Mucosa of gallbladder (tissue), 1 donor: Measurements from ENCODE around the gene CCDC34. TPM values are rescaled to one million over a fixed set of nuclear protein-coding genes. Genes with fewer than 3 reads are reported as not detected.
A peak's percentile ranks its signal among the peaks of the same experiment; 100 is the strongest.
"Not testable (repeated sequence)": the region's sequence is repeated elsewhere in the genome, so short reads cannot be mapped to it uniquely, and the experiment has no call there.

Experiments used
- DNase-seq: peaks from one replicate; pipeline ENCODE4 v3.0.0-alpha.2; 2020; ENCODE audit warnings: low spot score
- total RNA-seq: library from RNA; stranded (reverse); gene quantifications from one replicate; pipeline ENCODE4 v1.2.1, GENCODE V29; 2021
- donor health status: DM: no; HTN: no; CAD: no.

Gene CCDC34
- total RNA-seq, 1 donor from 2014 or later: 7.6 TPM

DNA sequence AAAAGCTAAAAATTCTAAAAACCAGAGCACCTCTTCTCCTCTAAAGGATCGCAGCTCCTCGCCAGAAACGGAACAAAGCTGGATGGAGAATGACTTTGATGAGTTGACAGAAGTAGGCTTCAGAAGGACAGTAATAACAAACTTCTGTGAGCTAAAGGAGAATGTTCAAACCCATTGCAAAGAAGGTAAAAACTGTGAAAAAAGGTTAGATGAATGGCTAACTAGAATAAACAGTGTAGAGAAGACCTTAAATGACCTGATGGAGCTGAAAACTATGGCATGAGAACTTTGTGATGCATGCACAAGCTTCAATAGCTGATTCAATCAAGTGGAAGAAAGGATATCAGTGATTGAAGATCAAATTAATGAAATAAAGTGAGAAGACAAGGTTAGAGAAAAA is 40.8 kb downstream of the CCDC34 start:
- not testable (repeated sequence) for DNase-seq

DNA sequence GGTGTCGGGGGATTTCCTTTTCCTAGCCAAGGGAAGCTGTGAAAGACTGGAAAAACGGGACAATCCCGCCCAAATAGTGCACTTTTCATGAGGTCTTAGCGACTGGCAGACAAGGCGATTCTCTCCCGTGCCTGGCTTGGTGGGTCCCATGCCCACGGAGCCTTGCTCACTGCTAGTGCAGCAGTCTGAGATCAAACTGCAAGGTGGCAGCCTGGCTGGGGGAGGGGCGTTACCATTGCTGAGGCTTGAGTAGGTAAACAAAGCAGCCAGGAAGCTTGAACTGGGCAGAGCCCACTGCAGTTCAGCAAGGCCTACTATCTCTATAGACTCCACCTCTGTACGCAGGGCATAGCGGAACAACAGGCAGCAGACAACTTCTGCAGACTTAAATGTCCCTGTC is 41.7 kb downstream of the CCDC34 start:
- DNase-seq: not testable (repeated sequence)

DNA sequence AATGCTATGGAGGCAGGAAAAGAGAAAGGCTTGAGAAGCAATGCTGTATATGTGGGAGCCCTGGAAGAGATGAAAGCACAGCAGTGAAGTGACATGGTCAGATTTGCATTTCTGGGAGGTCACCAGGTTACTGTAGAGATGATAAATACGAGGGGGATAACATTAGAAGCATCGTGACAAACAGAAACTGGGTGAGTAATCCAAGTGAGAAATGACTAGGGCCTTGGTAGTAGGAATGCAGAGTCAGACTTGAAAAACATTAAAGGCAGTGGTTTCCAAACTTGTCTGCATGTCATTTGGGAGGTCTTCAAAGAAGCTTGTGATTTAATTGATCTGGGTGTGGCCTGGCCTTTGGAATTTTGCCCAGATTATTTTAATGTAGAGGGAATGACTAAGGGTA is 43.9 kb downstream of the CCDC34 start:
- no peak for DNase-seq

DNA sequence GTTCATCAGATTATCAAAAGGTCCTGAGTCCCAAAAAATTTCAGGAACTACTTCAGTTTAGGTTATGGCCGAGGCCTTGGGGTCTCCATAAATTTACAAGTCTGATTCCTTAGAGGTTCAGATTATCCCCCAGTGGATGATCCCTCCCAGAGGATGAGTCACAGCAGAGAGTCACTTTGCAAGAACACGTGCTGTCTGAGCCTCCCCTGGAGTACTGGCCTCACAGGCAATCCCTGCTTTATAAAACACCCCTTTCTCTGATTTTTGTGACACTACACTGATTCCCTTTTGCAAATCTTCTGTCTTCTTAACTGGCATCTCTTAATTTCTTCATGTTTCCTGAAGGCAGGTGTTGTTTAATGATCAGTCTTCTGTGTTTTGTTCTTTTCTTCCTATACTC is 45.3 kb downstream of the CCDC34 start:
- DNase-seq: no peak

DNA sequence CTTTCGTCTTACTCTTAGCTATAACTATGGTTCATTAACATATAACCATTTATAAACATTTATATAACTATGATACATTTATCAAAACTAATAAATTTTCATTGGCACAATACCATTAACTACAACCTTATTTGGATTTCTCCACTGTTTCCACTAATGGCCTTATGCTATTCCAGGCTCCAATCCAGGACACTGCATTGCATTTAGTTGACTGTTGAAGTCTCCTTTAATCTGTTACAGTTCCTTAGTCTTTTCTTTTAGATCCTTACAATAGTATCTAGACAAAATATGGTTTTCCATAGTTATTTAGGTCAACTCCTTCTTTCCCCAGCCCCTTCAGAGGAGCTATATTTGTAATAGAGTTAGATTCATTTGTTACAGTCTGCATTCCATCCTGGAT is 47.2 kb downstream of the CCDC34 start:
- DNase-seq: no peak

DNA sequence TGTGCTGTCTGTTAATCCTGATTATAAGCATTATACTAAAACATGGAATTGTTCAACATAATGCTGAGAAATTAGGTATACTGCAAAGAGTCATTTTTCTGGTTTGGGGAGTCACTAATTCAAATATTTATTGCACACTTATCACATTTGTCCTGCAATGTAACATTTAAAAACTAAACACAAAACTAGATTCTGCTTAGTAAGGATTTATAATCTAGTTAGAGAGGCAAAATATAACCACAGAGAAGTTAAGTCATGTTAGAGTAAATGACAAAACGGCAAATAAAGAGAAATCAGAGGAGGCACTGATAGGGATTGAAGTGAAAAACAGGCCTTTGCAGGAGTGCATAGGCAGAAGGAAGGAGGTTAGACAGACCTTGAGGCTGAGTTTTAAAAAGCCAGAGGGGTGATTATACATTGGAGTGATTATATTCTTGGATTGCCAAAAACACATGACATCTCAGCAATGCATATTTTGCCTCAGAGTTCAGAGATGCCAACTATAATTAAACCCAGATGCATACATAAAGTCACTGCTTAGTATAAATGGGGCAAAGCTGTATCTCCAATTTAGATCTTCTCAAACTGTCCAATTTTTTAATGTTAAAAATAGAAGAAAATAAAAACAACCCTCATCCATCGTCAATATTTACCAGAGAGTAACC is 49.7 kb downstream of the CCDC34 start:
- DNase-seq: no peak

DNA sequence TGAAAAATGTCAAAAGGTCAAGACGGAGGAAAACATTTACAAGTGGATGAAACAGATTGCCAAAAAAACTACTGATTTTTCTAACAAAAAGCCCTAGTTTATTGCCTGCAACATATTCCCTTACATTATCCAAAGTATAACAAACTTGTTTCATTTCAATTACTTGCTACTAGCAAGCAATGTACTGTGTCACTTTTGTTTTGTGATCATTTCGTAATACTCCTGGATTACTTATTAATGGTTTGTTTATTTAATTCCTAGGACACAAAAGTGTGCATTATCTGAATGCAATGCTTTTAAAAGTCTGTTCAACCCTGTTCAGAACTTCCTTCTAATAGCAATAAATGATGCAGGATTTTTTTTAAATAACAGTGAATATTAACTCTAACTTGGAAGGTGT is 50.9 kb downstream of the CCDC34 start:
- no peak for DNase-seq

DNA sequence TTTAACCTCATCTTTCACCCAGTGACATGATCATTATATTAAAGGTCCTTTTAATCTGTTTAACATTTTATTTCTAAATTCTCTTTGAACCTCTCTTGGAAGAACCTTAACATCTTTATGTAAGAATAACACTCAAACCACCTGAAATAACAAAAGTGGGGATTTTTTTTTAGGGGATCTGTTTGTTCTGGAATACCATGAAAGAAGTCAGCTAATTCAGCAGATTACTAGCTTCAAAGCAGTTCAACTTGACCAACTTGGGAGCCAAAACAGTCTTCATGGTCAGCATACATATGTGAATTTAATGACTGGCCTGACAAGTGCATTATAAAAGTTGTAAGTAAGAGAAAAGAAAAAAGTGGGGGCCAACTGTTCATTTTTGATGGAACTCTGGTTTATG is 52.3 kb downstream of the CCDC34 start:
- DNase-seq: no peak

DNA sequence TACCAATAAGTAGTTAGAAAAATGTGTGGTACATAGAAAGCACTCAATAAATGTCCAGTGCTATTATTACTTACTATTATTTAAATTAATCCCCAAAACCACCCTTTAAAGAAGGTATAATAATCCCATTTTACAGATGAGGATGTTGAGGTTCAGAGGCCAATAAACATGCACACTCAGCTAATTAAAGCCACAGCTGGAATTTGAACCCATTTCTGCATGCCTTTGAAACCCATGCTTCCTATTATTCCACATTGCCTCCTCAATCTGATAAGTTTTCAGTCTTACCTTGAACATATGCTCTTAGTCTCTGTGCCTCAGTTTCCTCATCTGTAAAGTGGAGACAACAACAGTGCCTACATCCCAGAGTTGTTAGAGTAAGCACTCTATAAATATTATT is 52.8 kb downstream of the CCDC34 start:
- DNase-seq: no peak

DNA sequence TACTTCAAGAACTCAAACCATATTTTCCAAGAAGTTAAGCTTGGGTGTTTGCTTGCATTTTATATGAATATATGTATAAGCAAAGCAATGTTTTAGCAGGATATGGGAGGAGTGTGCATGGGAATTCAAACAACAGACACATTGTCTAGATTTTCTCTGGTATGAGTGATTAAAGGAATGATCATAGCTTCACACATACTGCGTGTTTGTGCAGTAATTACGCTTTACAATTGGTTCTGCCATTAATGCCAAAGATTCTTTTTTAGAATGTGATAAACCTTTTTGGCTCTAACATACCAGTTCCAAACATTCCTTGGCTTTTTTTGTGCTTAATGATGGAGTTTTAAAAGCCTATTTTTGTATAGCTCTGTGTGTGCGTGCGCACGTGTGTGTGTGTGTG is 54.0 kb downstream of the CCDC34 start:
- no peak for DNase-seq

DNA sequence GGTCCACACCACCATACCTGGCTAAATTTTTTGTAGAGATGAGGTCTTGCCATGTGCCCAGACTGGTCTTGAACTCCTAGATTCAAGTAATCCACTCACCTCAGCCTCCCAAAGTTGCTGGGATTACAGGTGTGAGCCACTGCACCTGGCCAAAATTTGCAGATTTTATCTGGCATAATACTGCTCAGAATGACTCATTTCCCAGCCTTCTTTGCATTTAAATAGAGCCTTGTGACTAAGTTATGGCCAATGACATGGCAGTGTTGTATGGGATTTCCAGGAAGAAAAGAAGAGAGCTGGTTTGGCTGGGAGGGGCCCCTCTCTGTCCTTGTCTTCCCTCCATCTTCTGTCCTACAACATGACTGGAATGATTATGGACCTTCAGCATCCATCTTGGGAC is 55.8 kb downstream of the CCDC34 start:
- DNase-seq: no peak

DNA sequence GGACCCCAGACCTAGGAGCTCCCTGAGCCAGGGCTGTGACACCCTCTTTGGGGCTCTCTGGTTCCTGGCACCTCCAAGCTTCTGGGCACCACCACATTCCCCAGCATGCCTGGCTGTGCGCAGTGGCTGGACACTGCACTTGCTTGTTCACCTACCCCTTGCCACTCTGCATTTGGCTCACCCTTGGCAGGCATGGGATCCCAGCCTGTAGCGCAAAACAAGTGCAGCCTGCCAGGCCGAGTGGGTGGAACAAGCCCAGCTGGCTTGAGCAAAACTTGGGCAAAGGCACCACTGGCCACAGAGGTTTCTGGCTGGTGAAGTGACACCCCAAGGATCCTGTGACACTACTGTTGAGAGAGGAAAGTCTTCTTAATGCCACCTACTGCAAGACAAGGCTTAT is 57.3 kb downstream of the CCDC34 start:
- DNase-seq: no peak

DNA sequence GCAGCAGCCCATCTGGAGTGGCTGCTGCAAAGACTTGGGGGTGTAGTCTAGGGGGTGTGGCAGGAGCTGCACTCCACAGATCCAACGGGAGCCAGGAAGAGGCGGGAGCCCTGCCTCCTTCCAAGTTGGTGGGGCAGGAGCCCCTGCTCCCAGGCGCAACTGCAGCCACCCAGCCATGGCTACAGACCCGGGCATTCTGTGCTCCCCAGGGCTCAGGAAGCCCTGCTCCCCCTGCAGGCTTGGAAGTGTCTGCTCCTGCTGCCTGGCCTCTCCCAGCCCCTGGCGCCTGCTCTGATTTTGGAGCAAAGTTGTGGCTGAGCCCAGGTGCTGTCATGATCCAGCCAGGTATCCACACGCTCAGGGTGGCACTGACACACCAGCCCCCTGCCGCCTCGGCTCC is 58.5 kb downstream of the CCDC34 start:
- no peak for DNase-seq

DNA sequence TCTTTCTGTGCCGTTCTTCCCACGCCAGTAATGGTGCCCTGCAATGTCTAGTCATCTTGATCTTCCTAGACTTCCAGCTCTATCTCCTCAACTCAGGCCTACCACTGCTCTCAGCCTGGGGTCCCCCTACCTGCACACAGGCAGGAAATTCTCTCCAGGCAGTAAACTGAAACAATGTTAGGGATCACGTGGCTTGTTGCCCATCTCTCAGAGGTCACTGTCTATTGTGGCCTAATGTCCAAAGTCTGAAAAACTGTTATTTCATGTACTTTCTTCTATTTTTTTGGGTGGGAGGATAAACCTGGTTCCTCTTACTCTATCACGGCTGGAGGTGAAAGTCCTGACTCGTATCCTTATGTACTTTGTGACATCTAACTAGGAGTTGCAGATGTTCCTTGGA is 59.1 kb downstream of the CCDC34 start:
- DNase-seq: no peak

DNA sequence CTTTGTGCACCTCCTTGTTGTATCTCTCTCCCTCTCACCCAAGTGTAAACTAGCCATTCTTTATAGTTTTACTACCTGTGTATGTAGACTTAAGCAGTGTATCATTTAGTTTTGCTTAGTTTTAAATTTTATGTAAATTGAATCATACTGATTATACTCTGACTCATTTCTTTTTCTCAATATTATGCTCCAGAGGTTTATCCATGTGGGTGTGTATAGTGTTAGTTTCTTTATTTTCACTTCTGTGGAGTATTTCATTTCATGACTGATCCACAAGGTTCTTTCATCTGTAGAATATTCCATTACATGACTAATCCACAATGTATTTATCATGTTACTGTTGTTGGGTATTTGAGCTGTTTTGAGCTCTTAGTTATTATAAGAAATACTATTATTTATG is 62.0 kb downstream of the CCDC34 start:
- no peak for DNase-seq

DNA sequence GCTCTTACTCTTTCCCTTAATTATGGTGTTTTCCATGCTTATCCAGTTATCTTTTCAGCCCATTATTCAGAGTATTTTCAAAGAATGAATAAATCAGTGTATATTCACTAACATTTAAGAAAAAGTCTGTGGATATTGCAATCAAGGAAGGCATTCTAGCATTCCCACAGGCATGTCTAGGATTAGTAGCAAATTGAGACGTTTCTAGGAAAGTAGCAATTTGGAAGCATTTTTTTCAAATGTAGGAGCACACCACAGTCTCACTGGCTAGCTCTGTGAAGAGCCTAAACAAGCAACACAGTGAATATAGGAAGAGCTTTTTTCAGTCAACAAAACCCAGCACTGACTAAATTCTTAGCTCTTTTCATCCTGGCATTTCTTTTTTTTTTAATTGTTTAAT is 65.4 kb downstream of the CCDC34 start:
- no peak for DNase-seq

DNA sequence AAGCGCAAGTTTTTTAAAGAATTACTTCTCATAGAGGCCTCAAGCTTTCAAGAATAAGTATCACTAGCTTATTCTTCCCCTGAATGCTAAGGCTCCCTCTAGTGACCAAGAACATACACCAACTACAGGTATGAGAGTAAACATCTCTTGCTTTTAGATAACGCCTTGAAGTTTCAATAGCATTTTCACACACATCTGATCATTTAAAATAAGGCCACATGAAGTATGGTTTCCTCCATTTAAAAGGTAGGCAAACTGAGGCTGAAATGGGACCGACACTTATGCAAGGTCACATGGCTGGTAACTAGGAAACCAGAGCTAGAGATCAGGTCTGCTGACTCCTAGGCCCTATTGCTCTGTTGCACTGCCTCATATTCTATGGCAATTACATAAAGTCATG is 66.5 kb downstream of the CCDC34 start:
- DNase-seq: no peak

DNA sequence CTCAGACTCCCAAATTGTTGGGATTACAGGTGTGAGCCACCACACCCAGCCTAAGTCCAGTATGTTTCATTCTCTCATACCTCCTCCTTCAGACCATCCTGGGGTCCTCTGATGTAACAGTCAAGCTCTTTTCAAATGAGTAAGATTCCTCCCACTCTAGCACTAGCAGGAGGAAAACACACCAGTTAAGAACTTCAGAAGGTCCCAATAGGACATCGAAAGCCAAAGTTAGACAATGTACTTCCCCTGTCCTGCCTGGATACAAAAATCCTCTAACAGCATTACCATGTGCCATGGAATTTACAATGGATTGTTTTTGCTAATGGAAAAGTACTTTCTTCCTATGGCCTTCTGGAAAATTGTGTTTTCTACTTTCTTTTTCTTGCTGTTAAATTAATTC is 67.1 kb downstream of the CCDC34 start:
- no peak for DNase-seq

DNA sequence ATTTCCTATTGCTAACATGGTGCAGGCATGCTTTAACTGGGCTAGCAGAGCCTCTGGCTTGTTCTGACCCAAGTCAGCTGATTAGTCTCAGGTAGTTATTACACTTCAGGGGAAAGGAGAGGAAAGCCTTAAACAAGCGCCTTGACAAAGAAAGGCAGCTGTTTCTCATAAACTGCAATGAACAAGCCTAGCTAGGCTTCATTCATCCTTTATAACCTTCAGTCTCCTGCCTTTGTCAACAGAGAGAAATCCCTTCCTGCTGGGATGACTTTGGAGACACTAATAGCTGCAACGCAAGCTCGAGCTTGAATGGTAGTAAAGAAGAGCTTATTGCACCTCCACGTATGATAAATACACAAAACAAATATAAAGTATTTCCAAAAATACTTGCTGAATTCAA is 68.4 kb downstream of the CCDC34 start:
- no peak for DNase-seq

DNA sequence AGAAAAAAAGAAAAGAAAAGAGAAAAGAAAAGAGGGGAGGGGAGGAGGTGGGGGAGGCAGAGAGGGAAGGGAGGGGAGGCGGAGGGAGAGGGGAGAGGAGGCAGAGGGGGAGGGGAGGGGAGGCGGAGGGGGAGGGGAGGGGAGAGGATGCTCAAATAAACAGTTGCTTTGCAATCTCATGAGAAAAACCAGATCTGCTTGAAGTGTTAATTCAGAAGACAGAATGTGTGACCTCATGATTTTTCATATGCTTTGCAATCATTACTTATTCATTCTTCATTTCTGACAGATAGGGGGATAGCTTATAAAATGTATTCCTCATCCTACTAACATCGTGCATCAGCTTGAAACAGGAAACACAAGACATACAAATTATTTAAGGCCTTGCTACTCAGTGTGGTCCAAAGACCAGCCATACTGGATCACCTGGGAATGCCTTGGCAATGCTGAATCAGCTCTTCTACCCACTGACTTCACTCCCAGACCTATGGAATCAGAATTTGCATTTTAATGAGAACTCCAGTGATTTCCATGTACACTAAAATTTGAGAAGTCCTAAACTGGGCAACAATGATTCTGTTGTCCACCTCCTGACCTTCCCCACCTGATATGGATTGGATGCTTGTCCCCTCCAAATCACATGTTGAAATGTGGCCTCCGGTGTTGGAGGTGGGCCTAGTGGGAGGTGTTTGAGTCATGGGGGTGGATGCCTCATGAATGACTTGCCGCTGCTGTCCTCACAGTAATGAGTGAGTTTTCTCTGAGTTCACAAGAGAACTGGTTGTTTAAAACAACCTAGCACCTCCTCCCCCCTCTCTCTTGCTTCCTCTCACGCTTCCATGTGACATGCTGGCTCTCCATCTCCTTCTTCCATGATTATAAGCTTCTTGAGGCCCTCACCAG is 69.2 kb downstream of the CCDC34 start:
- DNase-seq: no peak

DNA sequence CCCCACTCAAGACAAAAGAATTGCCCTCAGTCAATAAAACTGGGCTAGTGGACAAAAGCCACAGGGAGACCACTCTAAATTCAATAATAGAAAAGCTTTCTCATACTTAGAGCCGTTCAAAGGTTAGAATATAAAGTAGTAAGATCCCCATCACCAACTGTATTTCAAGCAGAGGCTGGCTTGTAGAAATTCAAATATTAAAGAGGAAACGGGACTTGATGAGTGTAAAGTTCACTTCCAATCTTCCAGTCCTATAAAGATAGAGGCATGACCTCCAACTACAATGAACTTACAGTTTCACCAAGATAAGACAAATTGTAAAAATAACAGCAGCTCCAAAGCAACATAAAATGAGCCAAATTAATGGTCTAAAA is 70.4 kb downstream of the CCDC34 start:
- no peak for DNase-seq

DNA sequence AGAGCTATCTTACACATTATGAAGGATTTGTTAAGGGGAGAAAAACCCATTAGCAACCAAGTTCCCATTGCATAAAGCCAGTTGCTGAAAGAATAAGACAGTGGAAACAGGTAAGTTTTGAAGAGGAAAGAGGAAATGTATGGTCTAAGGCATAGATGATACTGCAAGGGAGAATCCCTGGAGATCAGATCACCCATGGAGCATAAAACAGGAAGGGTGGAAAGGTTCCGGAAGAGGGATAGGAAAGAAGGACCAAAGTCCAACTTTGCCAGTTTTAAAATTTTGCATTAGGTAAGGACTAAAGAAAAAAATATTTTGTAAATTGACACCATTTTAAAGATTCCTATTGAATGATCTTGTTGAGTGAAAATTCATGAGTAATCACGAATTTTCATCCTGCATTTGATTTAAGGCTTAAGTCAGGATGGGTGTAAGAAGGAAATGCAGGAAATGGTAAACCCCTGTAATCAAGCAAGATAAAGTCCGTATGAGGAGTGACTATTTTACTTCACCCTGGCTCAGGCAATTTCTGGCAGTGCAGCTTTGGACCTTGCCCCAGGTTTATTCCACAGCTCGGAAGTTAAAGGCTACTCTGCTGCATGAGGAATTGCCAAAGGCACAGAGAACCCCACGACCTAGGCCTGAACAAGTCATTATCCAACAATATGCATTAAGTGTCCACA is 70.9 kb downstream of the CCDC34 start:
- peak; percentile 48 for DNase-seq

DNA sequence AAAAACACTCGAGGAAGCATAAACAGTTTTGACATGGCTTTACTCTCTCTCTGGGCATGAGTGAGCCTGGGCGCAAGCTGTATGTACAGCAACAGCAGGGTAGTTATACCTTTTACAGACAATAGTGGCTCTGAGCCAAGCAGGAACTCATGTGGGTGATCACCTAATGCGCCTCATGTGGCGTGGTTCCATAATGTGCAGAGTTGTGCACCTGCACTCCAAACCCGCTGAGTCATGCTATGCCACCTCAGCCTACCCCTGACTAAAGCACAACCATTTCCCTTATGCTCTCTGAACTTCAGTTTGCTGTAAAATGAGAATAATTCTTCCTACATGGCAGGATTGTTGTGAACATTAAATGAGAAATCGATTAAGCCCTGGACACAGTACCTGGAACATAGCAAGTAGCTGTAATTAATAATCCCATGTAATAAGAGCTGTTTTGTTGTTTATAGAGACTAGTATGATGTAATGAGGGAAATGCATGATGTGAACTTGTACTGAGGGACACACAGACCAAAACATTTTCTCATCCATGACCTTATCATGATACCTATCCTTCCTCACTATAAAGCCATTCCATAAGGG is 71.6 kb downstream of the CCDC34 start:
- peak; percentile 15 for DNase-seq
